ENCODE results near the gene KCNN4. TPM values are rescaled to one million over a fixed set of nuclear protein-coding genes. Genes with fewer than 3 reads are reported as not detected.

Gene KCNN4
- total and polyA plus RNA-seq, 2 of the 13 experiments (the other 11 are each of a cell fraction or from before 2014, with no cell fraction given) = 0.13 to 0.25 TPM

DNA sequence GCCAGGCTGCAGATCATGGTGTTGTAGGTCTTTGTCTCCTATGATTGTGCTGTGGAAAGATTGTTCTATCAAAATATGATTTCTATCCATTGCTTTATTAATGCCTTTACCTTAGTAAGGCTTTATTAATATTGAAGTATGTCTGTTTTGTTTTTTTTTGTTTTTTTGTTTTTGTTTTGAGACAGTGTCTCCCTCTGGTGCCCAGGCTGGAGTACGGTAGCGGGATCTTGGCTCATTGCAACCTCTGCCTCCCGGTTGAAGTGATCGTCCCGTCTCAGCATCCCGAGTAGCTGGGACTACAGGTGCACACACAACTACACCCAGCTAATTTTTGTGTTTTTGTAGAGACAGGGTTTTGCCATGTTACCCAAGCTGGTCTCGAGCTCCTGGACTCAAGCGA lies 57.2 kb downstream of the KCNN4 start:
- Histone ChIP-seq H3K79me2 (ENCODE audit: insufficient read depth, low read length) (no peaks in the 10 kb centered on the region), H4K20me1 (ENCODE audit: insufficient read depth, low read length) (no peaks in the 10 kb centered on the region), H3K4me2 (ENCODE audit: low read depth, low read length) (no peak overlapping the region), H3K4me3 (replicated peaks in 1 of 3; ENCODE audit: insufficient read depth in 1 of 3, low read depth in 2 of 3, low read length in 3 of 3) (no peak overlapping the region), H3K27ac (ENCODE audit: extremely low read length, insufficient read depth, low read length) (no peak overlapping the region), H3K9ac (ENCODE audit: insufficient read depth, low read depth, low read length) (no peak overlapping the region), H2AFZ (ENCODE audit: low read length) (no peak overlapping the region), H3K9me3 (ENCODE audit: low read length) (no peaks in the 10 kb centered on the region), H3K4me1 (ENCODE audit: insufficient read depth, low read length) (no peaks in the 10 kb centered on the region), H3K36me3 (replicated peaks in 1 of 2; ENCODE audit: control insufficient read depth in 1 of 2, insufficient read depth in 2 of 2, low read length in 2 of 2) (peaks cover under 1% of the 10 kb centered on the region in 2 experiments; a peak in 2 of 5 replicates), H3K27me3 (ENCODE audit: control insufficient read depth in 1 of 2, insufficient read depth in 2 of 2, low read length in 2 of 2) (peaks cover 1 to 5% of the 10 kb centered on the region in 2 experiments; a peak in 2 of 5 replicates)
- ATAC-seq (no peak), FAIRE-seq (no peak), DNase-seq (ENCODE audit: low spot score) (no peak)
- in situ Hi-C loops (cut with HindIII; ENCODE audit: extremely low pct_ligation_motif_present, low pct_unique_long_range_greater_than_20kb) (no loop called here), intact Hi-C loops (cut with micrococcal nuclease; ENCODE audit: unreplicated experiment) (no loop called here)
- 32% methylated on average over 8 of the region's 8 CpGs for WGBS (ENCODE audit: low lambda C conversion rate)
- no TSS peak for BruUV-seq (replicated peaks)
- ChIA-PET POLR2A (no interaction called here), CTCF (ENCODE audit: low intra/inter-chr PET ratio, low total read pairs) (no interaction called here)
- TF ChIP-seq, protein P1, sequence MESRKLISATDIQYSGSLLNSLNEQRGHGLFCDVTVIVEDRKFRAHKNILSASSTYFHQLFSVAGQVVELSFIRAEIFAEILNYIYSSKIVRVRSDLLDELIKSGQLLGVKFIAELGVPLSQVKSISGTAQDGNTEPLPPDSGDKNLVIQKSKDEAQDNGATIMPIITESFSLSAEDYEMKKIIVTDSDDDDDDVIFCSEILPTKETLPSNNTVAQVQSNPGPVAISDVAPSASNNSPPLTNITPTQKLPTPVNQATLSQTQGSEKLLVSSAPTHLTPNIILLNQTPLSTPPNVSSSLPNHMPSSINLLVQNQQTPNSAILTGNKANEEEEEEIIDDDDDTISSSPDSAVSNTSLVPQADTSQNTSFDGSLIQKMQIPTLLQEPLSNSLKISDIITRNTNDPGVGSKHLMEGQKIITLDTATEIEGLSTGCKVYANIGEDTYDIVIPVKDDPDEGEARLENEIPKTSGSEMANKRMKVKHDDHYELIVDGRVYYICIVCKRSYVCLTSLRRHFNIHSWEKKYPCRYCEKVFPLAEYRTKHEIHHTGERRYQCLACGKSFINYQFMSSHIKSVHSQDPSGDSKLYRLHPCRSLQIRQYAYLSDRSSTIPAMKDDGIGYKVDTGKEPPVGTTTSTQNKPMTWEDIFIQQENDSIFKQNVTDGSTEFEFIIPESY (CRISPR knock-in tag; IDR thresholded peaks at IDR 0.05) = 0 out of 2 replicates have a peak, but pooled peaks have one; percentile 29
- TF ChIP-seq RAD21 (CRISPR knock-in tag; IDR thresholded peaks at IDR 0.05) (no peak), CC2D1A (CRISPR knock-in tag; IDR thresholded peaks at IDR 0.05) (no peak), STAG1 (CRISPR knock-in tag; IDR thresholded peaks at IDR 0.05) (peak; percentile 30), ZNF576 (CRISPR knock-in tag; IDR thresholded peaks at IDR 0.05) (no peak), DMTF1 (CRISPR knock-in tag; IDR thresholded peaks at IDR 0.05) (no peak), CTCF (CRISPR knock-in tag; IDR thresholded peaks at IDR 0.05) (peak; percentile 11; the same call in 1 of the 2 replicates), ZNF557 (CRISPR knock-in tag; IDR thresholded peaks at IDR 0.05) (no peak), ZNF460 (CRISPR knock-in tag; IDR thresholded peaks at IDR 0.05; ENCODE audit: borderline replicate concordance) (no peak), NFIC (IDR thresholded peaks at IDR 0.05; ENCODE audit: low read length) (no peak)
- TF ChIP-seq, protein P2, sequence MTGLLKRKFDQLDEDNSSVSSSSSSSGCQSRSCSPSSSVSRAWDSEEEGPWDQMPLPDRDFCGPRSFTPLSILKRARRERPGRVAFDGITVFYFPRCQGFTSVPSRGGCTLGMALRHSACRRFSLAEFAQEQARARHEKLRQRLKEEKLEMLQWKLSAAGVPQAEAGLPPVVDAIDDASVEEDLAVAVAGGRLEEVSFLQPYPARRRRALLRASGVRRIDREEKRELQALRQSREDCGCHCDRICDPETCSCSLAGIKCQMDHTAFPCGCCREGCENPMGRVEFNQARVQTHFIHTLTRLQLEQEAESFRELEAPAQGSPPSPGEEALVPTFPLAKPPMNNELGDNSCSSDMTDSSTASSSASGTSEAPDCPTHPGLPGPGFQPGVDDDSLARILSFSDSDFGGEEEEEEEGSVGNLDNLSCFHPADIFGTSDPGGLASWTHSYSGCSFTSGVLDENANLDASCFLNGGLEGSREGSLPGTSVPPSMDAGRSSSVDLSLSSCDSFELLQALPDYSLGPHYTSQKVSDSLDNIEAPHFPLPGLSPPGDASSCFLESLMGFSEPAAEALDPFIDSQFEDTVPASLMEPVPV (CRISPR knock-in tag; IDR thresholded peaks at IDR 0.05) = no peak
- TF ChIP-seq, protein P3, sequence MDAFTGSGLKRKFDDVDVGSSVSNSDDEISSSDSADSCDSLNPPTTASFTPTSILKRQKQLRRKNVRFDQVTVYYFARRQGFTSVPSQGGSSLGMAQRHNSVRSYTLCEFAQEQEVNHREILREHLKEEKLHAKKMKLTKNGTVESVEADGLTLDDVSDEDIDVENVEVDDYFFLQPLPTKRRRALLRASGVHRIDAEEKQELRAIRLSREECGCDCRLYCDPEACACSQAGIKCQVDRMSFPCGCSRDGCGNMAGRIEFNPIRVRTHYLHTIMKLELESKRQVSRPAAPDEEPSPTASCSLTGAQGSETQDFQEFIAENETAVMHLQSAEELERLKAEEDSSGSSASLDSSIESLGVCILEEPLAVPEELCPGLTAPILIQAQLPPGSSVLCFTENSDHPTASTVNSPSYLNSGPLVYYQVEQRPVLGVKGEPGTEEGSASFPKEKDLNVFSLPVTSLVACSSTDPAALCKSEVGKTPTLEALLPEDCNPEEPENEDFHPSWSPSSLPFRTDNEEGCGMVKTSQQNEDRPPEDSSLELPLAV (CRISPR knock-in tag; conservative IDR thresholded peaks at IDR 0.05; ENCODE audit: low read depth) = no peak
- TF ChIP-seq, protein P4, sequence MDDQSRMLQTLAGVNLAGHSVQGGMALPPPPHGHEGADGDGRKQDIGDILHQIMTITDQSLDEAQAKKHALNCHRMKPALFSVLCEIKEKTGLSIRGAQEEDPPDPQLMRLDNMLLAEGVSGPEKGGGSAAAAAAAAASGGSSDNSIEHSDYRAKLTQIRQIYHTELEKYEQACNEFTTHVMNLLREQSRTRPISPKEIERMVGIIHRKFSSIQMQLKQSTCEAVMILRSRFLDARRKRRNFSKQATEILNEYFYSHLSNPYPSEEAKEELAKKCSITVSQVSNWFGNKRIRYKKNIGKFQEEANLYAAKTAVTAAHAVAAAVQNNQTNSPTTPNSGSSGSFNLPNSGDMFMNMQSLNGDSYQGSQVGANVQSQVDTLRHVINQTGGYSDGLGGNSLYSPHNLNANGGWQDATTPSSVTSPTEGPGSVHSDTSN (CRISPR knock-in tag; IDR thresholded peaks at IDR 0.05; ENCODE audit: borderline replicate concordance) = no peak
